HUES48 (cell line): ENCODE results near the gene S1PR3.
A peak's percentile ranks its signal among the peaks of the same experiment; 100 is the strongest.

ENCODE experiments used
- H3K27ac ChIP-seq: one replicate; pipeline ENCODE4 v1.7.0; 2013; ENCODE audit warnings: low read depth, low read length, inconsistent platforms
- H3K27me3 ChIP-seq: 2 replicates; pipeline ENCODE4 v1.6.1; 2013; ENCODE audit warnings: mild to moderate bottlenecking, low read length; ENCODE audit not compliant: control insufficient read depth, insufficient read depth
- H3K36me3 ChIP-seq: 2 replicates; pipeline ENCODE4 v1.6.1; 2013; ENCODE audit warnings: low read length; ENCODE audit not compliant: control insufficient read depth, insufficient read depth
- H3K4me1 ChIP-seq: 2 replicates; pipeline ENCODE4 v1.6.1; 2013; ENCODE audit warnings: mild to moderate bottlenecking, low read length; ENCODE audit not compliant: control insufficient read depth, insufficient read depth
- H3K4me3 ChIP-seq: 2 replicates; pipeline ENCODE4 v1.5.1; 2013; ENCODE audit warnings: mild to moderate bottlenecking, low read depth, low read length
- H3K9ac ChIP-seq: 2 replicates; pipeline ENCODE4 v1.6.1; 2013; ENCODE audit warnings: mild to moderate bottlenecking, low read depth, low read length, moderate library complexity
- H3K9me3 ChIP-seq: 2 replicates; pipeline ENCODE4 v1.6.1; 2013; ENCODE audit warnings: low read length; ENCODE audit not compliant: control insufficient read depth, insufficient read depth

Gene S1PR3

DNA sequence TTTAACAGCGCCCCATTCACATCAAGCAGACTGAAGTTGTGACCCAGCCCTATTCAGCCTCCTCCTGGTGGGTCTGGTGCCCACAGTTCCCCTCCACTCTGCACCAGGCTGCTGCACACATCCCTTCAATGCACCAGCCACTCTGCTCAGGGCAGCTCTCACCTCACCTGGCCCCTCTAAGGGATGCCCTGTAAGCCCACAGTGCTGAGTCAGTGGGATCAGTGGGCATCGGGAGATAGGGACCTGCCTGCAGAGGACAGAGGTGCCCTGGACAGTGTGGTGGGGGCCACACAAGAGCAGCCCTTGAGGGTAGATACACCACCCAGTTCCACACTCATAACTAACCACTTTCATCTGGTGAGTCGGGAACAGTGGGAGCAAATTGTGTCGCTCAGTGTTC, 38.3 kb upstream of the S1PR3 start:
- Histone ChIP-seq H3K27ac (no peak overlapping the region), H3K4me1 (no peaks in the 10 kb centered on the region), H3K27me3 (no peaks in the 10 kb centered on the region), H3K9ac (no peak overlapping the region), H3K4me3 (no peak overlapping the region), H3K9me3 (no peaks in the 10 kb centered on the region), H3K36me3 (no peaks in the 10 kb centered on the region)

GRCh38 chr9:88953381-88954029, 37.8 kb upstream of the S1PR3 start:
- Histone ChIP-seq H3K9me3 (no peaks in the 10 kb centered on the region), H3K9ac (no peak overlapping the region), H3K27ac (no peak overlapping the region), H3K27me3 (no peaks in the 10 kb centered on the region), H3K4me1 (no peaks in the 10 kb centered on the region), H3K36me3 (no peaks in the 10 kb centered on the region), H3K4me3 (no peak overlapping the region)

DNA sequence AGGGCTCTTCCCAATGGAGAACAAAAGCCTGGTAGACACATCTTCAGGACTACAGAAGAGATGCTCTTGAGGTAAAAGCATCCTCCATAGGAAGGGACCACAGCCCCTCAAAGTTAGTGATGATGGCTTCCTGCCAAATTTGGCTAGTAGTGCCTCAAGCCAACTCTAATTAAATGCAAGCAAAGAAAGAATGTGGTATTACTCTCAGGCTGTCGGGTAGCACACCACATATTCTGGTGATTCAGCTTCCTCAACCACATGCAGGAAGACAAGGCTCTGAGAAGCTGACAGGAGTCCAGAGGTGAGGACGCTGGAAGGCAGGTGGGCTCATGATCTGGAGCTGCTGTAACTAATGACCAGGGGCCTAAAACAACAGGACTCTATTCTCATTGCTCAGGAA, 37.2 kb upstream of the S1PR3 start:
- H3K27ac ChIP-seq = no peak overlapping the region

DNA sequence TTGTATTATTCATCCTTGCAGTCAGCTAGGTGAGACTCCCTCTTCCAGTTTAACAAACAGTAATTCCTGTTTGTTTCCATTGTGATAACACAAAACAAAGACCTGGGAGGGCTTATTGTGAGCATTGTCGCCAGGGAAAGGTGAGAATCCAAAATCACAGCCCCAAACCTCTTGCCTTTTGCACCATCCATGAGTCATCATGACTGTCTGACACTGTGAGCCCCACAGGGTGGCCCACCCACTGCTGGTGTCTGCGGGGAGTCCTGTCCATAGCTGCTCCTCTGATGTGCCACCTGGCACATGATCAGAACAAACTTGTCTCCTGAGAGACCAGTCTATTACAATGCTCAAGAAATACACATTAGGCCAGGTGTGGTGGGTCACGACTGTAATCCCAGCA, 33.7 kb upstream of the S1PR3 start:
- Histone ChIP-seq H3K36me3 (no peaks in the 10 kb centered on the region), H3K4me3 (no peak overlapping the region), H3K9ac (no peak overlapping the region), H3K27me3 (no peaks in the 10 kb centered on the region), H3K27ac (peak overlapping the region; percentile 71), H3K4me1 (no peaks in the 10 kb centered on the region), H3K9me3 (peaks cover 3% of the 10 kb centered on the region; the same call in 1 of the 2 replicates)

More for the DNA sequence above, 37.2 kb upstream of the S1PR3 start:
- Histone ChIP-seq H3K27me3 (no peaks in the 10 kb centered on the region), H3K9ac (no peak overlapping the region), H3K9me3 (no peaks in the 10 kb centered on the region), H3K36me3 (no peaks in the 10 kb centered on the region), H3K4me3 (no peak overlapping the region), H3K4me1 (no peaks in the 10 kb centered on the region)

DNA sequence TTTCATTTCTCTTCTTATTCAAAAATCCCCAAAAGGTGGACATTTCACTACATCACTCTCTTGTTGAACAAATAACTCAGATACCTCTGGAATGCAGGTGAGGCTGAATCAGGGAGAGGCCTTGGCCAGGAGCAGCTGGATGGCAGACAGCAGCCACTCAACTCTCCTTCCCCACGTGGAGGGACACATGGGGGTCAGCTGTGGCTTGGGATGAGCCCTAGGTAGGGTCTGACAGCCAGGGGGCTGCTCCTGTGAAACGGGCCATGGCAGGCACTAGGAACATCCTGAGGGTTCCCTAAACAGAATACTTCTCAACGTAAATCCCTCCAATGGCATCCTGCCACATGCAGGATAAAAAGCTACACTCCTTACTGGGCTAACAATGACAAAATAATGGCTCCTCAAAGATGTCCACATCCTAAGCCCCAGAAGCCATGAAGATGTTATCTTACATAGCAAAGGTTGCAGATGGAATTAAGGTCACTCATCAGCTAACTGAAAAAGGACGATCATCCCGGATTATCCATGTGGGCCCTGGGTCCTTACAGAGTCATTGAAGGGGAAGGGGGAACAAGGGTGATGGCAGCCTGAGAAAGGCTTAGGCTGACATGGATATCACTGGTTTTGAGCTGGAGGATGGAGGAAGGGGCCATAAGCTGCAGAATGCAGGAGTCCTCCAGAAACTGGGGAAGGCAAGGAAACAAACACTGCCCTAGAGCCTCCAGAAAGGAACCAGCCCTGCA, 31.4 kb upstream of the S1PR3 start:
- no peak overlapping the region for H3K27ac ChIP-seq
- H3K27me3 ChIP-seq = no peaks in the 10 kb centered on the region
- no peak overlapping the region for H3K4me3 ChIP-seq
- H3K4me1 ChIP-seq = no peaks in the 10 kb centered on the region
- no peak overlapping the region for H3K9ac ChIP-seq
- H3K36me3 ChIP-seq = no peaks in the 10 kb centered on the region
- H3K9me3 ChIP-seq = peaks cover 3% of the 10 kb centered on the region; the same call in 1 of the 2 replicates

DNA sequence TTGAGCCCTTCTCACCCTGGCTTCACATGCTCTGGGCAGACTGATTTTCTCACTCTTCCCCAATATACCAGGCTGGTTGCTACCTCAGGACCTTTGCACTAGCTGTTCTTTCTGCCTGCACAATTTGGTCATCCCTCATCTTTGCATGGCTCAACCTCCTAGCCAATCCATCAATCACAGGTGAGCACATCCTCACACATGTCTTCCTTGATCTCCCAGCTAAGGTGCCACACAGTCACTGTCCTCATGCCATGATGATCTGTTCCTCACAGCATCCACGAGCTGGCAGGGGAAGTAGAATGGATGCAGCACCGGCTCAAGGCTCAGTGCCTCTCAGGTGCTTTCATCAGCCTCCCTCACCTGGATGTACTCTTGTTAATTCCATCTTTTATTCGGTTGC, 30.6 kb upstream of the S1PR3 start:
- Histone ChIP-seq H3K4me3 (no peak overlapping the region), H3K9ac (no peak overlapping the region), H3K27me3 (no peaks in the 10 kb centered on the region), H3K27ac (no peak overlapping the region), H3K36me3 (no peaks in the 10 kb centered on the region), H3K4me1 (no peaks in the 10 kb centered on the region), H3K9me3 (peaks cover 3% of the 10 kb centered on the region; the same call in 1 of the 2 replicates)

DNA sequence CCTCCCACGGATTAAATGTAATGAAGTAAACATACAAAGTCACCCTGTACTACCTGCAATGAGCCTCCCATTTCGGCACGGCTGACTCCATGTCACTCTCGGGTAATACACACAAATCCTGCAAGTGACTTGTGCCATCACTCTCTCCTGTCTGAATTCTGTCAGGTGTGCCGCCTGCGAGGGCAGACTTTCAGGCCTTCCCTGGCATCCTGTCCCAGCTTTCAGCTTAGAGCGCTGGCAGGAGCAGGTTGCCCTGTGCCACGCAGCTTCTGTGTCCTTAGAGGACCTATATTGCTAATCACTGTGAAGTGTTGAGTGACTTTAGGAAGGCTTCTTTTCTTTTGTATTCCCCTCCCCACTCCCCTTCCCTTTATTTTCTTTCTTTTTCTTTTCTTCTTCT, 25.8 kb upstream of the S1PR3 start:
- Histone ChIP-seq H3K27me3 (no peaks in the 10 kb centered on the region), H3K4me3 (no peak overlapping the region), H3K27ac (no peak overlapping the region), H3K4me1 (no peaks in the 10 kb centered on the region), H3K36me3 (no peaks in the 10 kb centered on the region), H3K9ac (no peak overlapping the region), H3K9me3 (no peaks in the 10 kb centered on the region)

- no peaks in the 10 kb centered on the region for H3K4me1 ChIP-seq
- no peak overlapping the region for H3K9ac ChIP-seq
- no peak overlapping the region for H3K27ac ChIP-seq
- H3K4me3 ChIP-seq = no peak overlapping the region
- no peaks in the 10 kb centered on the region for H3K9me3 ChIP-seq
- no peaks in the 10 kb centered on the region for H3K27me3 ChIP-seq
- H3K36me3 ChIP-seq = no peaks in the 10 kb centered on the region
Measured at GRCh38 chr9:88966894-88967676, 24.2 kb upstream of the S1PR3 start.

DNA sequence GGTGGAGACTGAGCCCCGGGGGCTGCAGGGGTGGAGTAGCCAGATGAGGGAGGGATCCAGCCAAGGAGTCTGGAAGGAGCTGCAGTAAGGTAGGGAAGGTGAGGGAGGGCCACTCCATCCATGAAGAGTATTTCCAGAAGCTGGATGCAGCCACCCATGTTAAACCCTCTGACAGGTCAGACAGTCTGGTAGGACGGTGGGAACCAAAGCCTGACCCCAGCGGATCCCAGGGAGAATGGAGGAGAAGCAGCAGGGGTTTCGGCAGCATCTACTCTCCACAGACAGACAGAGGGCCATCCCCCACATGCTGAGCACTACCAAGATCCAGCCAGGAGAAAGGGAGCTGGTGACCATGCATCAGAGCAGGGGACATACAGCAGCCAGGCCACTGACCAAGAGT, 22.5 kb upstream of the S1PR3 start:
- Histone ChIP-seq H3K27ac (no peak overlapping the region), H3K4me3 (no peak overlapping the region), H3K9me3 (no peaks in the 10 kb centered on the region), H3K36me3 (no peaks in the 10 kb centered on the region), H3K4me1 (no peaks in the 10 kb centered on the region), H3K9ac (no peak overlapping the region), H3K27me3 (no peaks in the 10 kb centered on the region)

- H3K4me3 ChIP-seq = no peak overlapping the region
- no peaks in the 10 kb centered on the region for H3K9me3 ChIP-seq
- H3K27me3 ChIP-seq = no peaks in the 10 kb centered on the region
- H3K9ac ChIP-seq = no peak overlapping the region
- no peak overlapping the region for H3K27ac ChIP-seq
- no peaks in the 10 kb centered on the region for H3K36me3 ChIP-seq
- no peaks in the 10 kb centered on the region for H3K4me1 ChIP-seq
Measured at GRCh38 chr9:88969646-88970373, 21.5 kb upstream of the S1PR3 start.
